Astrocyte (in vitro differentiated cells and primary cell): ENCODE results near the gene OR10V1. TPM values are rescaled to one million over a fixed set of nuclear protein-coding genes. Genes with fewer than 3 reads are reported as not detected.

ENCODE experiments used
- DNase-seq: peaks from one replicate; pipeline ENCODE4 v3.0.0-alpha.2; 2010; ENCODE audit warnings: low read depth
- FAIRE-seq: peaks from 2 replicates; lab custom pipeline; 2011; peaks lifted over from hg19 to GRCh38; lab: Jason Lieb, UNC
- H2AFZ ChIP-seq: 2 replicates; pipeline ENCODE4 v1.6.0; 2012; ENCODE audit warnings: low read depth, low read length, inconsistent platforms
- H3K27ac ChIP-seq: 2 replicates; pipeline ENCODE4 v1.5.1; 2011; ENCODE audit warnings: low read depth, low read length, inconsistent platforms
- H3K27me3 ChIP-seq: 2 replicates; pipeline ENCODE4 v1.6.0; 2011; ENCODE audit warnings: low read length, inconsistent platforms; ENCODE audit not compliant: insufficient read depth
- H3K36me3 ChIP-seq: 2 replicates; pipeline ENCODE4 v1.5.1; 2011; ENCODE audit warnings: low read length, inconsistent platforms; ENCODE audit not compliant: insufficient read depth
- H3K4me1 ChIP-seq: 2 replicates; pipeline ENCODE4 v1.5.1; 2011; ENCODE audit warnings: low read length, inconsistent platforms; ENCODE audit not compliant: insufficient read depth
- H3K4me2 ChIP-seq: 2 replicates; pipeline ENCODE4 v1.6.0; 2012; ENCODE audit warnings: low read length, inconsistent platforms
- H3K4me3 ChIP-seq: 2 replicates; pipeline ENCODE4 v1.5.1; 2011; ENCODE audit warnings: low read depth, mild to moderate bottlenecking, low read length, inconsistent platforms; ENCODE audit not compliant: insufficient read depth
- H3K79me2 ChIP-seq: 2 replicates; pipeline ENCODE4 v1.6.0; 2012; ENCODE audit warnings: mild to moderate bottlenecking, low read length, inconsistent platforms; ENCODE audit not compliant: insufficient read depth
- H3K9ac ChIP-seq: 2 replicates; pipeline ENCODE4 v1.6.0; 2012; ENCODE audit warnings: mild to moderate bottlenecking, low read length, inconsistent platforms
- H3K9me3 ChIP-seq: 2 replicates; pipeline ENCODE4 v1.5.1; 2012; ENCODE audit warnings: low read depth, mild to moderate bottlenecking, low read length, inconsistent platforms; ENCODE audit not compliant: insufficient read depth
- H4K20me1 ChIP-seq: 2 replicates; pipeline ENCODE4 v1.6.0; 2012; ENCODE audit warnings: low read length, inconsistent platforms; ENCODE audit not compliant: insufficient read depth
- H3K27ac Mint-ChIP-seq: one replicate; pipeline ENCODE4 v1.8.0; 2021; ENCODE audit warnings: mild to moderate bottlenecking, mixed read lengths; ENCODE audit not compliant: unreplicated experiment
- H3K27me3 Mint-ChIP-seq: one replicate; pipeline ENCODE4 v1.8.0; 2021; ENCODE audit warnings: low read depth, mixed read lengths; ENCODE audit not compliant: unreplicated experiment
- H3K36me3 Mint-ChIP-seq: one replicate; pipeline ENCODE4 v1.8.0; 2021; ENCODE audit warnings: low read depth, mixed read lengths; ENCODE audit not compliant: unreplicated experiment
- H3K4me1 Mint-ChIP-seq: one replicate; pipeline ENCODE4 v1.8.0; 2021; ENCODE audit warnings: low read depth, mixed read lengths; ENCODE audit not compliant: unreplicated experiment
- H3K4me3 Mint-ChIP-seq: one replicate; pipeline ENCODE4 v1.8.0; 2021; ENCODE audit warnings: mild to moderate bottlenecking, moderate library complexity, mixed read lengths; ENCODE audit not compliant: unreplicated experiment
- H3K9me3 Mint-ChIP-seq: one replicate; pipeline ENCODE4 v1.8.0; 2021; ENCODE audit warnings: mild to moderate bottlenecking, mixed read lengths; ENCODE audit not compliant: unreplicated experiment
- CTCF ChIP-seq: IDR thresholded peaks from 2 replicates; pipeline ENCODE4 v1.5.1; 2011; ENCODE audit warnings: low read depth, mild to moderate bottlenecking, inconsistent platforms, low read length, moderate library complexity; ENCODE audit not compliant: insufficient read depth
- EZH2 ChIP-seq: IDR thresholded peaks from 2 replicates; pipeline ENCODE4 v1.6.1; 2012; ENCODE audit warnings: mild to moderate bottlenecking, low read length, inconsistent platforms; ENCODE audit not compliant: insufficient read depth
- total RNA-seq: library from RNA; stranded (reverse); gene quantifications from 2 replicates; pipeline ENCODE4 v1.2.1, GENCODE V29; 2021

OR10V1 gene
- total RNA-seq, 1 donor from 2014 or later = not detected

- no peaks in the 10 kb centered on the region for H3K36me3 ChIP-seq
- H3K27ac ChIP-seq = no peak overlapping the region
- H3K27ac Mint-ChIP-seq = no peak overlapping the region
- H3K9me3 ChIP-seq = no peaks in the 10 kb centered on the region
- no peak overlapping the region for H3K4me3 Mint-ChIP-seq
- H3K9ac ChIP-seq = no peak overlapping the region
- no peaks in the 10 kb centered on the region for H3K79me2 ChIP-seq
- FAIRE-seq = no peak
- no peak overlapping the region for H3K4me3 ChIP-seq
- H3K4me1 ChIP-seq = no peaks in the 10 kb centered on the region
- H3K27me3 ChIP-seq = no peaks in the 10 kb centered on the region
- H3K9me3 Mint-ChIP-seq = no peaks in the 10 kb centered on the region
- no peaks in the 10 kb centered on the region for H3K4me1 Mint-ChIP-seq
- H3K36me3 Mint-ChIP-seq = no peaks in the 10 kb centered on the region
- peaks cover 2% of the 10 kb centered on the region for H3K27me3 Mint-ChIP-seq
- no peak for DNase-seq
- H3K4me2 ChIP-seq = no peak overlapping the region
- no peaks in the 10 kb centered on the region for H4K20me1 ChIP-seq
- no peak for TF ChIP-seq EZH2
- no peak for TF ChIP-seq CTCF
- H2AFZ ChIP-seq = no peak overlapping the region
Observed at GRCh38 chr11:59678118-59678812, 35.4 kb downstream of the OR10V1 start.

GRCh38 chr11:59676205-59676604 lies 37.4 kb downstream of the OR10V1 start:
- no peak overlapping the region for H3K27ac ChIP-seq
- DNase-seq = no peak
- TF ChIP-seq EZH2 (no peak), CTCF (no peak)
- H3K4me1 Mint-ChIP-seq = no peaks in the 10 kb centered on the region
- H2AFZ ChIP-seq = no peak overlapping the region
- H3K9ac ChIP-seq = no peak overlapping the region
- no peaks in the 10 kb centered on the region for H4K20me1 ChIP-seq
- no peaks in the 10 kb centered on the region for H3K9me3 ChIP-seq
- no peak overlapping the region for H3K27ac Mint-ChIP-seq
- no peak for FAIRE-seq
- no peaks in the 10 kb centered on the region for H3K4me1 ChIP-seq
- H3K4me3 Mint-ChIP-seq = no peak overlapping the region
- no peaks in the 10 kb centered on the region for H3K36me3 Mint-ChIP-seq
- no peaks in the 10 kb centered on the region for H3K36me3 ChIP-seq
- H3K79me2 ChIP-seq = no peaks in the 10 kb centered on the region
- H3K27me3 ChIP-seq = no peaks in the 10 kb centered on the region
- peaks cover 2% of the 10 kb centered on the region for H3K27me3 Mint-ChIP-seq
- no peak overlapping the region for H3K4me3 ChIP-seq
- H3K4me2 ChIP-seq = no peak overlapping the region
- no peaks in the 10 kb centered on the region for H3K9me3 Mint-ChIP-seq

- no peak for FAIRE-seq
- H3K36me3 Mint-ChIP-seq = no peaks in the 10 kb centered on the region
- H3K27ac ChIP-seq = no peak overlapping the region
- H3K27me3 Mint-ChIP-seq = peaks cover 2% of the 10 kb centered on the region
- H3K27me3 ChIP-seq = no peaks in the 10 kb centered on the region
- no peak for DNase-seq
- peaks cover 5% of the 10 kb centered on the region for H3K79me2 ChIP-seq
- no peak overlapping the region for H3K4me3 ChIP-seq
- H3K9ac ChIP-seq = no peak overlapping the region
- no peaks in the 10 kb centered on the region for H3K4me1 Mint-ChIP-seq
- no peak overlapping the region for H3K4me3 Mint-ChIP-seq
- TF ChIP-seq EZH2 = no peak
- no peak for TF ChIP-seq CTCF
- no peak overlapping the region for H3K27ac Mint-ChIP-seq
- no peaks in the 10 kb centered on the region for H4K20me1 ChIP-seq
- H3K9me3 ChIP-seq = no peaks in the 10 kb centered on the region
- no peak overlapping the region for H3K4me2 ChIP-seq
- H3K9me3 Mint-ChIP-seq = no peaks in the 10 kb centered on the region
- no peaks in the 10 kb centered on the region for H3K36me3 ChIP-seq
- no peak overlapping the region for H2AFZ ChIP-seq
- H3K4me1 ChIP-seq = peaks cover 7% of the 10 kb centered on the region
Observed at GRCh38 chr11:59674291-59674690, 39.4 kb downstream of the OR10V1 start.
